ENCODE results near the gene NDUFS4.

- TF ChIP-seq POLR2A (IDR thresholded peaks at IDR 0.05; ENCODE audit: low read depth, low read length) = no peak
- no peak for TF ChIP-seq CTCF (conservative IDR thresholded peaks at IDR 0.05; ENCODE audit: low read depth, low read length)
- no peak for TF ChIP-seq USF2 (IDR thresholded peaks at IDR 0.05; ENCODE audit: low read depth, low read length)
- no peak for TF ChIP-seq CHD1 (IDR thresholded peaks at IDR 0.05; ENCODE audit: low read depth, low read length)
- TF ChIP-seq MAZ (IDR thresholded peaks at IDR 0.05; ENCODE audit: borderline replicate concordance, low read depth, low read length) = no peak
- no peak for TF ChIP-seq CEBPB (IDR thresholded peaks at IDR 0.05; ENCODE audit: low read depth, low read length)
- TF ChIP-seq SMC3 (IDR thresholded peaks at IDR 0.05; ENCODE audit: low read depth, low read length) = no peak
- TF ChIP-seq MXI1 (IDR thresholded peaks at IDR 0.05; ENCODE audit: borderline replicate concordance, low read depth, low read length) = no peak
- no peak for TF ChIP-seq RAD21 (IDR thresholded peaks at IDR 0.05; ENCODE audit: low read length)
- TF ChIP-seq RCOR1 (IDR thresholded peaks at IDR 0.05; ENCODE audit: insufficient replicate concordance, low read length) = no peak
Measured at GRCh38 chr5:53713978-53714666, 153.7 kb downstream of the NDUFS4 start.
